Measurements from ENCODE around the gene DPF3. TPM values are rescaled to one million over a fixed set of nuclear protein-coding genes. Genes with fewer than 3 reads are reported as not detected.
A peak's percentile ranks its signal among the peaks of the same experiment; 100 is the strongest.

DPF3 gene
- total RNA-seq, result 1 to 10 TPM in 1 of 5 experiments, under 1 TPM in 3, not detected in 1; 0.24 to 5.5 (median 0.61) TPM
- under 1 TPM; 0.07 to 0.66 TPM for polyA plus RNA-seq
- 0.67 reads per million for total RNA-seq

DNA sequence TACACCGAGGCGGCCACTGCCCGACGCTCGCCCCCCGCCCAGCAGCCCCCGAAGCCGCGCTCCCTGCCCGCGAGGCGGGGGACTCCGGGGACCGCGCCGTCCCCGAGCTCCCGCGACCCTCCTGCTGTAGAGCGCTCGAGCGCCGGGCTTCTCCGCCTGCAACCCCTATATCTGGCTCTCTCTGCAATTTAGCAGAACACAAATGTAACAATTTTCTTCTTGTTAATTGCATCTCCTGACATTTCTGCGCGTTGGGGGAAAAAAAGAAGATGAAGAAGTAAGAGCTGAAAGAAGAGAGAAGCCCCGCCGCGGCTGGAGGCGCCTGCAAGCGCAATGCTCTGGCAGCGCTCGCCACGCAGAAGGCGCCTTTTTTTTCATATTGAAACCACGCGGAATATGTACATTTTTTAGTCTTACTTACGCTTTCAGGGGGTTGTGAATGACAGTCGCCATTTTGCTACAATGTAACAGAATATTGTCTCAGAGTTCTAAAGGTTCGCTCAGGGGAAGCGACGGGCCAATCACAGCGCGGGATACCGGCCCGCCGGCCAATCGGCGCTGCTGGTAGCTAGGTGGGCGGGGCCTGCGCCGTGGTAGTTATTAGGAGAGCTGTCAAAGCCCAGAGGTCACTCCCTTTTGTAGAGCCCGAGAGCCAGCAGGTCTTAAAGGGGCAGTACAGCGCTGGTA is at the start of gene DPF3:
DPF3 (minus strand) TSS at position 466 of the 687 bp plus-strand sequence; CDS start at position 453, 13 bp downstream.
- H3K27me3 Mint-ChIP-seq, result peaks cover 37 to 72% (median 53%) of the 10 kb centered on the region in 5 donors
- Histone ChIP-seq H3K4me1 (ENCODE audit: control insufficient read depth in 2 of 2, insufficient read depth in 2 of 2, low read length in 2 of 2) (peaks cover 9 to 20% of the 10 kb centered on the region in 2 donors), H3K27me3 (ENCODE audit: control insufficient read depth in 2 of 2, insufficient read depth in 2 of 2, low read length in 2 of 2) (peaks cover 6 to 10% of the 10 kb centered on the region in 2 donors), H3K27ac (ENCODE audit: low read depth, low read length) (peak within 1 kb of the TSS; percentile 51), H3K9me3 (ENCODE audit: control insufficient read depth in 2 of 3, low read length in 3 of 3) (no peaks in the 10 kb centered on the region), H3K4me3 (ENCODE audit: low read length) (peak within 1 kb of the TSS; percentile 74), H3K36me3 (ENCODE audit: control insufficient read depth in 2 of 3, insufficient read depth in 3 of 3, low read length in 3 of 3) (no peaks in the 10 kb centered on the region)
- peak; percentile 80 to 91 (median 86) for DNase-seq
- H3K4me3 Mint-ChIP-seq, result peak within 1 kb of the TSS; percentile 91 to 99 (median 97)
- CTCF ChIA-PET, result interaction anchor here (0.8 to 1.9 kb wide), 5 partner anchors 9 to 378 kb away, joined by 3 to 6 read pairs (median 4); no protein-coding TSS in a partner anchor
- intact Hi-C loops (cut with micrococcal nuclease), result loop anchor here (1.0 to 5.0 kb wide), 7 partner anchors 12 to 1571 kb away; partner anchors contain the start of genes DCAF4 (in 2 of the 2), RBM25 (in 2 of the 2) and SIPA1L1 (in 1 of the 2)
- POLR2A ChIA-PET, result interaction anchor here (1.4 kb wide), 1 partner anchor 358 kb away, joined by 3 read pairs; no protein-coding TSS in a partner anchor
- H3K36me3 Mint-ChIP-seq, result peaks cover 0 to 4% (median 0%) of the 10 kb centered on the region in 5 donors
- H3K4me1 Mint-ChIP-seq, result peaks cover 20 to 36% (median 24%) of the 10 kb centered on the region in 7 donors
- peaks cover 0 to 1% (median 0%) of the 10 kb centered on the region in 11 donors for H3K9me3 Mint-ChIP-seq
- ATAC-seq, result peak; percentile 99
- H3K27ac Mint-ChIP-seq, result peak within 1 kb of the TSS; percentile 22 to 94 (median 56)

DNA sequence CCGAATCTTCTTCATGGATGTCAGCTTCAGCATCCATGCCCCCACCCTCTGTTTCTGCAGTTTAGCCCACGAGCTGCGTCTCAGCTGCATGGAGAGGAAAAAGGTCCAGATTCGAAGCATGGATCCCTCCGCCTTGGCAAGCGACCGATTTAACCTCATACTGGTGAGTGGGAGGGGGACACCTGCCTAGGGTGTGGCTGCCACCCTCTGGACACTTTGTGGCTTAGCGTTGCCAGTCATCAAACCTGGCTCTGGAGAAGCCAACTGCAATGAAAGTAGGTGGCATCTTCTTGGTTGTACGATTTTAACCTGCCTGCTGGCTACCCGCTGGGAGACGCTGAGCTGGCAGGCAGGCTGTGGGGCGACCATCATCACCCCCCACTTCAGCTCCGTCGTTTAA is 49.0 kb upstream of the DPF3 start:
- Mint-ChIP-seq H3K27ac (peak overlapping the region in 1 of 9 donors; percentile 51), H3K36me3 (peaks cover 5 to 52% (median 22%) of the 10 kb centered on the region in 5 donors), H3K4me1 (peaks cover 0 to 5% (median 3%) of the 10 kb centered on the region in 7 donors), H3K9me3 (peaks cover 0 to 2% (median 0%) of the 10 kb centered on the region in 11 donors), H3K4me3 (no peak overlapping the region), H3K27me3 (no peaks in the 10 kb centered on the region)
- Histone ChIP-seq H3K27ac (ENCODE audit: low read depth, low read length) (no peak overlapping the region), H3K36me3 (ENCODE audit: control insufficient read depth in 2 of 3, insufficient read depth in 3 of 3, low read length in 3 of 3) (peaks cover 0 to 68% (median 11%) of the 10 kb centered on the region in 3 experiments), H3K9me3 (ENCODE audit: control insufficient read depth in 2 of 3, low read length in 3 of 3) (no peaks in the 10 kb centered on the region), H3K4me3 (ENCODE audit: low read length) (no peak overlapping the region), H3K27me3 (ENCODE audit: control insufficient read depth in 2 of 2, insufficient read depth in 2 of 2, low read length in 2 of 2) (no peaks in the 10 kb centered on the region), H3K4me1 (ENCODE audit: control insufficient read depth in 2 of 2, insufficient read depth in 2 of 2, low read length in 2 of 2) (peaks cover 0 to under 1% of the 10 kb centered on the region in 2 donors)
- ChIA-PET CTCF (interaction anchor here (1.5 kb wide), 1 partner anchor 39 kb away, joined by 3 read pairs; no protein-coding TSS in a partner anchor), POLR2A (no interaction called here)
- ATAC-seq, result no peak
- no peak for DNase-seq
- intact Hi-C loops (cut with micrococcal nuclease), result no loop called here

- ATAC-seq (no peak), DNase-seq (no peak)
- ChIA-PET POLR2A (interaction anchor here (0.5 kb wide), 1 partner anchor 9 kb away, joined by 3 read pairs; no protein-coding TSS in a partner anchor), CTCF (interaction anchor here (1.5 kb wide), 1 partner anchor 37 kb away, joined by 3 read pairs; no protein-coding TSS in a partner anchor)
- Mint-ChIP-seq H3K4me1 (peaks cover 14 to 20% (median 15%) of the 10 kb centered on the region in 7 donors), H3K9me3 (peaks cover 0 to 2% (median 0%) of the 10 kb centered on the region in 11 donors), H3K4me3 (no peak overlapping the region), H3K36me3 (peaks cover 0 to 61% (median 34%) of the 10 kb centered on the region in 5 donors), H3K27ac (no peak overlapping the region), H3K27me3 (no peaks in the 10 kb centered on the region)
- Histone ChIP-seq H3K4me3 (ENCODE audit: low read length) (no peak overlapping the region), H3K9me3 (ENCODE audit: control insufficient read depth in 2 of 3, low read length in 3 of 3) (no peaks in the 10 kb centered on the region), H3K4me1 (ENCODE audit: control insufficient read depth in 2 of 2, insufficient read depth in 2 of 2, low read length in 2 of 2) (peaks cover 3 to 5% of the 10 kb centered on the region in 2 donors), H3K36me3 (ENCODE audit: control insufficient read depth in 2 of 3, insufficient read depth in 3 of 3, low read length in 3 of 3) (peaks cover 0 to 56% (median 6%) of the 10 kb centered on the region in 3 experiments), H3K27me3 (ENCODE audit: control insufficient read depth in 2 of 2, insufficient read depth in 2 of 2, low read length in 2 of 2) (no peaks in the 10 kb centered on the region), H3K27ac (ENCODE audit: low read depth, low read length) (no peak overlapping the region)
- intact Hi-C loops (cut with micrococcal nuclease), result no loop called here
Measured at GRCh38 chr14:72941286-72941985, 47.5 kb upstream of the DPF3 start.

GRCh38 chr14:72939630-72940029 is 45.7 kb upstream of the DPF3 start:
- no peak overlapping the region for H3K27ac ChIP-seq (ENCODE audit: low read depth, low read length)
- CTCF ChIA-PET, result interaction anchor here (0.8 to 1.9 kb wide), 2 partner anchors 9 to 1521 kb away, joined by 3 to 7 read pairs; no protein-coding TSS in a partner anchor
- peaks cover 14 to 28% (median 20%) of the 10 kb centered on the region in 7 donors for H3K4me1 Mint-ChIP-seq
- intact Hi-C loops (cut with micrococcal nuclease), result no loop called here
- DNase-seq (no peak), ATAC-seq (no peak)
- peaks cover 0 to 51% (median 34%) of the 10 kb centered on the region in 5 donors for H3K36me3 Mint-ChIP-seq
- peaks cover 0 to 55% (median 6%) of the 10 kb centered on the region in 3 experiments for H3K36me3 ChIP-seq (ENCODE audit: control insufficient read depth in 2 of 3, insufficient read depth in 3 of 3, low read length in 3 of 3)
- no peak overlapping the region for H3K27ac Mint-ChIP-seq
- H3K27me3 Mint-ChIP-seq, result no peaks in the 10 kb centered on the region
- H3K9me3 ChIP-seq (ENCODE audit: control insufficient read depth in 2 of 3, low read length in 3 of 3), result no peaks in the 10 kb centered on the region
- H3K27me3 ChIP-seq (ENCODE audit: control insufficient read depth in 2 of 2, insufficient read depth in 2 of 2, low read length in 2 of 2), result no peaks in the 10 kb centered on the region
- no peak overlapping the region for H3K4me3 Mint-ChIP-seq
- H3K4me3 ChIP-seq (ENCODE audit: low read length), result no peak overlapping the region
- peaks cover 3 to 5% of the 10 kb centered on the region in 2 donors for H3K4me1 ChIP-seq (ENCODE audit: control insufficient read depth in 2 of 2, insufficient read depth in 2 of 2, low read length in 2 of 2)
- POLR2A ChIA-PET, result no interaction called here
- H3K9me3 Mint-ChIP-seq, result no peaks in the 10 kb centered on the region

DNA sequence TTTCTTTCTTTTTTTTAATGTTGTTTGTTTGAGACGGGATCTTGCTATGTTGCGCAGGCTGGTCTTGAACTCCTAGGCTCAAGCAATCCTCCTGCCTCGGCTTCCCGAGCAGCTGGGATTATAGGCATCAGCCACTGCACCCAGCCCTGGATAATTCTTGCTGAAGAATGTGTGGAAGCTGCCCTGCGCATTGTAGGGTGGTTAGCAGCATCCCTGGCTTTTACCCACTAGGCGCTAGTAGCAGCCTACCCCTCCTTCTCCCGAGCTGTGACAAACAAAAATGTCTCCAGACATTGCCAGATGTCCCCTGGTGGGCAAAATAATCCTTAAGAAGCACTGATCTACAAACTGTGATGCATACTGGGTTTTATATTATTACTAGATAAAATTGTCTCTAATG is 39.0 kb upstream of the DPF3 start:
- Mint-ChIP-seq H3K9me3 (no peaks in the 10 kb centered on the region), H3K27me3 (no peaks in the 10 kb centered on the region), H3K36me3 (peaks cover 0 to 16% (median 9%) of the 10 kb centered on the region in 5 donors), H3K4me3 (no peak overlapping the region), H3K4me1 (peaks cover 16 to 52% (median 35%) of the 10 kb centered on the region in 7 donors), H3K27ac (peak overlapping the region in 1 of 9 donors; percentile 37)
- Histone ChIP-seq H3K4me1 (ENCODE audit: control insufficient read depth in 2 of 2, insufficient read depth in 2 of 2, low read length in 2 of 2) (peaks cover 2 to 5% of the 10 kb centered on the region in 2 donors), H3K9me3 (ENCODE audit: control insufficient read depth in 2 of 3, low read length in 3 of 3) (no peaks in the 10 kb centered on the region), H3K27ac (ENCODE audit: low read depth, low read length) (no peak overlapping the region), H3K36me3 (ENCODE audit: control insufficient read depth in 2 of 3, insufficient read depth in 3 of 3, low read length in 3 of 3) (peaks cover 0 to under 1% (median 0%) of the 10 kb centered on the region in 3 experiments), H3K4me3 (ENCODE audit: low read length) (no peak overlapping the region), H3K27me3 (ENCODE audit: control insufficient read depth in 2 of 2, insufficient read depth in 2 of 2, low read length in 2 of 2) (no peaks in the 10 kb centered on the region)
- ChIA-PET CTCF (interaction anchor here (0.9 kb wide), 1 partner anchor 415 kb away, joined by 3 read pairs; no protein-coding TSS in a partner anchor), POLR2A (interaction anchor here (0.7 kb wide), 2 partner anchors 9 to 94 kb away, joined by 3 to 5 read pairs; partner anchors contain the start of gene ZFYVE1)
- no peak for DNase-seq
- intact Hi-C loops (cut with micrococcal nuclease), result no loop called here
- no peak for ATAC-seq

All from naive thymus-derived CD4-positive, alpha-beta T cell (primary cell).